Mammary epithelial cell (primary cell): ENCODE results near the gene FAF1.

ENCODE experiments used
- EZH2 ChIP-seq: IDR thresholded peaks from 2 replicates; pipeline ENCODE4 v1.6.1; 2012; ENCODE audit warnings: low read length, inconsistent platforms, borderline replicate concordance
- TF ChIP-seq, protein P1 (sequence below), 2 donors: IDR thresholded peaks in 1 of 2; conservative IDR thresholded peaks in 1 of 2; 2 replicates each; pipeline ENCODE4 v1.5.1; 2011 to 2012; ENCODE audit warnings: inconsistent platforms in 2 of 2, low read length in 2 of 2, mild to moderate bottlenecking in 2 of 2, control low read depth in 1 of 2, low read depth in 1 of 2; ENCODE audit not compliant: insufficient read depth in 1 of 2; ENCODE audit errors: extremely low read depth in 1 of 2

DNA sequence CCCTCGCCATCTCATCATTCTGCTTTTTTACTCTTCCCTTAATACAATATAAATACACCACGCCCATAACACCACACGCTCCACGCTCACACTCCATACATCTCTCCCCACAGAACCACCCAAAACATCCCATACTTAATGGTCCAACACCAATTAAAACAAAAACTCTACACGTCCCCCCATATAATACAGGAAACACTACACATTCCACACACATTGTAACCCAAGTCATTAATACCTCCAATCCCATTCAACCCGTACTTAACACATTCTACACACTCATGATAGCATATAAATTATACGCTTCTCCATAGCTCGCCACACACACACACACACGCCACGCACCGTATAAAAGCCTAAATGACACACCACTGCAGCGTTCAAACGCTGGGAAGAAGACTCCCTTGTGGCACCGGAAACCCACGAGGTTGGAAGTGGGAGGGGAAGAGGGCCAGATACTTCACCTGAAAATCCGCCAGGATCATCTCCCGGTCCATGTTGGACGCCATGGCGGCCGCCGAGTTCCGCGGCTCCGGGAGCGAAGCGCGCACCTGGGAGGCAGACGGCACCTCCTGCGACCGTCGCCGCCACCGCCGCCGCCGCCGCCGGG, 659 bp downstream of the FAF1 start:
- TF ChIP-seq, protein P1, sequence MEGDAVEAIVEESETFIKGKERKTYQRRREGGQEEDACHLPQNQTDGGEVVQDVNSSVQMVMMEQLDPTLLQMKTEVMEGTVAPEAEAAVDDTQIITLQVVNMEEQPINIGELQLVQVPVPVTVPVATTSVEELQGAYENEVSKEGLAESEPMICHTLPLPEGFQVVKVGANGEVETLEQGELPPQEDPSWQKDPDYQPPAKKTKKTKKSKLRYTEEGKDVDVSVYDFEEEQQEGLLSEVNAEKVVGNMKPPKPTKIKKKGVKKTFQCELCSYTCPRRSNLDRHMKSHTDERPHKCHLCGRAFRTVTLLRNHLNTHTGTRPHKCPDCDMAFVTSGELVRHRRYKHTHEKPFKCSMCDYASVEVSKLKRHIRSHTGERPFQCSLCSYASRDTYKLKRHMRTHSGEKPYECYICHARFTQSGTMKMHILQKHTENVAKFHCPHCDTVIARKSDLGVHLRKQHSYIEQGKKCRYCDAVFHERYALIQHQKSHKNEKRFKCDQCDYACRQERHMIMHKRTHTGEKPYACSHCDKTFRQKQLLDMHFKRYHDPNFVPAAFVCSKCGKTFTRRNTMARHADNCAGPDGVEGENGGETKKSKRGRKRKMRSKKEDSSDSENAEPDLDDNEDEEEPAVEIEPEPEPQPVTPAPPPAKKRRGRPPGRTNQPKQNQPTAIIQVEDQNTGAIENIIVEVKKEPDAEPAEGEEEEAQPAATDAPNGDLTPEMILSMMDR (conservative IDR thresholded peaks at IDR 0.05 in 1 of 2, IDR thresholded peaks at IDR 0.05 in 1 of 2; ENCODE audit: extremely low read depth in 1 of 2, insufficient read depth in 1 of 2, low read depth in 1 of 2, low read length in 2 of 2) = no peak
- no peak for TF ChIP-seq EZH2
